ENCODE data around the gene HIKESHI.
"Not testable (repeated sequence)": the region's sequence is repeated elsewhere in the genome, so short reads cannot be mapped to it uniquely, and the experiment has no call there.

The HIKESHI gene, protein sequence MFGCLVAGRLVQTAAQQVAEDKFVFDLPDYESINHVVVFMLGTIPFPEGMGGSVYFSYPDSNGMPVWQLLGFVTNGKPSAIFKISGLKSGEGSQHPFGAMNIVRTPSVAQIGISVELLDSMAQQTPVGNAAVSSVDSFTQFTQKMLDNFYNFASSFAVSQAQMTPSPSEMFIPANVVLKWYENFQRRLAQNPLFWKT

DNA sequence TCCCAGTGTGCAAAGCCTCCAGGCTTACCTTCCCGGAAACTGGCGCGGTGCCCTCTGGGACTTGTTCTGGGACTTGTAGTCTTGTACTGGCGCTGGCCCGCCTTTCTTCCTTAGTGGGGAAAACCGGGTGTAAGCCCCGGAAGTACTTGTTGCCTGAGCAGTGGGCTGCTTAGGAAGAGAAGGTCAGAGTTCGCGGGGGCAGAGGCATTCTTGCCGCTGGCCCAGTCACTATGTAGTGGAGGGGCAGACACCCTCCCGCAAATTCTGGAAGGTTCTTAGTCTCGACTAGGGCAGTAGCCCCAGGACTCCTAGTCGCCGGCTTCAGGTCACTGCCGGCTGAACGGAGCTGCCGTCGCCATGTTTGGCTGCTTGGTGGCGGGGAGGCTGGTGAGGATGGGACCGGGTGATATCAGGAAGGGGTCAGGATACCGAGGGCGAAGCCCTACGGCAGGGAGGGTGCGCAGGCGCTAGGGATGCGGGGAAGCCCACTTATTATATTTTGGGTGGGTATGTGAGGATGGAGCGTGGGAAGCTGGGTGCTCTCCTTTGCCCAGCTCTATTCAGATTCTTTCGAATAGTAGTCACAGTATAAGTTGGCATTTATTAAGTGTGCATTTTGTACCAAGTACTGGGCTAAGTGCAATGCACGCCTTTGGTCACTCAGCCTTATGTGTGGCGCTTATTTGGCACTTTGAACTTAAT, at the start of gene HIKESHI:
Gene HIKESHI, plus strand, starts transcription at position 149 of the 702 bp plus-strand sequence. Its CDS starts 209 bp downstream, at position 358.
- DNase-seq (ENCODE audit: low read depth, low spot score) = peak; percentile 86

GRCh38 chr11:86255896-86256295, 46.1 kb upstream of the HIKESHI start:
- DNase-seq (ENCODE audit: low read depth, low spot score) = no peak

DNA sequence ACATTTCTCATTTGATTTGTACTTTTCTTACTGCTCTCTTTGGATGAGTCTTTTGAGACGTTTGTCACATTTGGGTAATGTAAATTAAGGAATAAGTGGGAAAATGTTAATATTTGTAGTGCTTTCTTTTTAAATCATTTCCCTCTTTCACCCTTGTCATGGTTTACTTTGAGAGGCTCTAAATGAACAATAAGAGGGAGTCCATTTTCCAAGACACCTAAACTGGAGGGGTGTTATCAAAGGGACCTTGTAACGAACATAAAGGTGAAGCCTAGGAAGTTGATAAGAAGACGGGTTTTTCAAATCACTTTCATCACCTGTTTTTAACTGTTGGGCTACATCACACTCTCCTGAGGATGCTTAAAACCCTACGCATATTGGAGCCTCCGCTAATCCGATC, 45.4 kb upstream of the HIKESHI start:
- no peak for DNase-seq (ENCODE audit: low read depth, low spot score)

GRCh38 chr11:86257446-86257845, 44.6 kb upstream of the HIKESHI start:
- DNase-seq (ENCODE audit: low read depth, low spot score) = no peak

DNA sequence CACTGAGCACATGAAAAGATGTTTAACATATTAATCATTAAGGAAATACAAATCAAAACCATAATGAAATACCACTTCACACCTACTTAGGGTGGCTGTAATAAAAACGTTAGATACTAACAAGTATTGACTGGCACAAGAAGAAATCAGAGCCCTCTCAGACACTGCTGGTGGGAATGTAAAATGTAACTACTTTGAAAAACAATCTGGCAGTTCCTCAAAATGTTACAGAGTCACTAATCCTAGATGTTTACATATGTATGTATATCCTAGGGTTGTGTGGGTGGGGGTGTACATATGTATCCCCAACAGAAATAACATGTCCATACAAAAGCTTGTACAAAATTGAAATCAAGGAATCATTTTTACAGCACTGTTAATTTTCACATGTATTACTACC, 42.3 kb upstream of the HIKESHI start:
- DNase-seq (ENCODE audit: low read depth, low spot score) = no peak

DNA sequence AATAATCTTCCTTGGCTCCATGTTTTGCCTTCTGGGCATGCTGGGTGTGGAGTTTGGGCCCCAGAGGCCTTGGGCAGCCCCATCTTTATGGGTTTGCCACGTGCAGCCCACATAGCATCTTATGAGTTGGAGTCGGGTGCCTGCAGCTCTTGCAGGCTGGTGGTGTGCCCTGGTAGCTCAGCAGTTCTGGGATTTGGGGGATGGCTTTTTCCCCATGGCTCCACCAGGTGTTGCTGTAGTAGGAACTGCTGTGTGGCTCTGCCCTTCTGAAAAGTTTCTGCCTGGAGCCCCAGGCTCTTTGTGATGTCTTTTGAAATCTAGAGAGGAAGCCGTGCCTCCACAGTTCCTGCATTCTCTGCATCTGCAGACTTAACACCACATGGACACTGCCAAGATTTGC, 40.7 kb upstream of the HIKESHI start:
- DNase-seq (ENCODE audit: low read depth, low spot score) = no peak

DNA sequence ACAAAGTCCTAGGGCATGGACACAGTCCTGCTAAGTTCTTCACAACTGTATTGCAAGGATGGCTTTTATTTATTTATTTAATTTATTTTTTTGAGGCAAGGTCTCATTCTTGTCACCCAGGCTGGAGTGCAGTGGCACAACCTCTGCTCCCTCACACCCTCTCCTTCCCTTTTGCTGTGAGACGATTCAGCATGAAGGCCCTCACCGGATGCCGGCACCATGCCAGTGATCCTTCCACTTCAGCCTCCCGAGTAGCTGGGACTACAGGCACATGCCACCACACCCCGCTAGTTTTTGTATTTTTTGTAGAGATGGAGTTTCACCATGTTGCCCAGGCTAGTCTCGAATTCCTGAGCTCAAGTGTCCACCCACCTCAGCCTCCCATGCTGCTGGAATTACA, 39.7 kb upstream of the HIKESHI start:
- no peak for DNase-seq (ENCODE audit: low read depth, low spot score)

- no peak for DNase-seq (ENCODE audit: low read depth, low spot score)
These were observed 37.4 kb upstream of the HIKESHI start for GRCh38 chr11:86264649-86265048.

- no peak for DNase-seq (ENCODE audit: low read depth, low spot score)
These were observed 36.8 kb upstream of the HIKESHI start for GRCh38 chr11:86265194-86265593.

- no peak for DNase-seq (ENCODE audit: low read depth, low spot score)
These were observed 32.4 kb upstream of the HIKESHI start for GRCh38 chr11:86269645-86270044.

DNA sequence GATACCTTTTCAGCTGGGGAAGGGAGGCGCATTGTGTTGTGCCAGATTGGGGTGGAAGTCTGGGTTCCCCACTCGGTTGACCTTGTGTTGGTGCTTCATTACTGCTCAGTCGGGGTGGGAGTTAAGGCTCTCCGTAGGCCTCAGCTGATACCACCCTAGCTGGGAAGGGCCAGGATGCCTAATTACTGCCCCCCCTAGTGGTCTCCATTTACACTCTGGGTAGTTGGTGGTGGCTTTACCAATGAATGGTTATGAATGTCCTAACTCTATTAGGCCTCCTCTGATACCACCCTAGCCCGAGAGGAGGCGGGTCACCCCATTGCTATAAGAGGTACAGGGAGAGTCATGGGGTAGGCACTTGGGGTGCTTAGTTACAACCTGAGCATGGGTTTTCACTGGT, 27.5 kb upstream of the HIKESHI start:
- DNase-seq (ENCODE audit: low read depth, low spot score) = no peak

DNA sequence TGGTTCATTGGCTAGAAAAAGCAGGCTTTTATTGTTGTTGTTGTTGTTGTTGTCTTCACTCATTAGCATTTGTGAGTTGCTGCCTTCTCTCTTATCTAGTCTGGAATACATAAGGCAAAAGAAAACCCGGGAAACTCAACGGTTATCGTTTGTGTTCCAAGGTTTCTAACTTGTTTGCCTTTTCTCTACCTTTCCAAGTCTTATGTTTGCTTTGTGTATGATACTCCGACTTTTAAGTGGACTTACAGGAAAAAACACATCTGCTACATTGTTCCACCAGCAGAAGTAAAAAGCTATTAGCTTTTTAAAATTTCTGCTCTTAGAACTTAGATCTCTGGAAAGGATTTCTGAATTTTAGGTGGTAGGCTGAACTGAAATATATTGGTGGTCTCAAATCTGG, 27.0 kb upstream of the HIKESHI start:
- no peak for DNase-seq (ENCODE audit: low read depth, low spot score)

DNA sequence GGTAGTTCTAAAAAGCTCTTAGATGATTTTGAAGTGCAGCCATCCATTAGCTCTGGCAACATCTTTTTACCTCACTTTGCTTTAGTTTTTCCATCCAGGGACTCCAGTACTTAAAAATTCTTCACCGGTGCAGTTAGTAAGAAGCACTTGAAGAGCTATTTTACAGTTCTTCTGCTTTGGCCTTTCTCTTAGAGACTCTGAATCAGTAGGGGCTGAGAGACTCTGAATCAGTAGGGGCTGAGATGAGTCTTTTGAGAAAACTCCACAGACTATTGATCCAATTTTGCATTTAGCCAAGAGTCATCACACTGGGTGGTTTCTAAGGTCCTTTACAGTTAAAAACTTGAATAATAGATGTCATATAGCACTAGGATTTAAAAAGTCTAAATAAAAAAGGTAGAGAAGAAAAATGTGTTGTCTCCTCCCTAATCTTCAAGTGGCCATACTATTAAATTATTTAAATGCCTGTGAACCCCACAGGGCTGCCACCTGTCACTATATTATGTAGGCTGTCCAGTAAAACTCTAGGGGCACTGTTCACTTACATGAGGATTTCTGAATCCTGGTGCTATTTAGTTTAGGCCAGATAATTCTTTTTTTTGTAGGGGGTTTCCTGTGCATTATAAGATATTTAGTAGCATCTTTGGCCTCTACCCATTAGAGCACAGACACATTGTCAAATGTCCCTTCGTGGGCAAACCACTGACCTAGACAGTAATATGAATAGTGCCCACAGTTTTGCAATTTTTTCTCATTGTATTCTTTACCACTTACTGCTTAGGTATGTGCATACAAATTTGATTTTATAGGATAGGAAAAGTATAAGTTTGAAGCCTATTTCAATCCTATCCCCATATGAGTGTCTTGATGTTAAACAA, 26.3 kb upstream of the HIKESHI start:
- no peak for DNase-seq (ENCODE audit: low read depth, low spot score)

DNA sequence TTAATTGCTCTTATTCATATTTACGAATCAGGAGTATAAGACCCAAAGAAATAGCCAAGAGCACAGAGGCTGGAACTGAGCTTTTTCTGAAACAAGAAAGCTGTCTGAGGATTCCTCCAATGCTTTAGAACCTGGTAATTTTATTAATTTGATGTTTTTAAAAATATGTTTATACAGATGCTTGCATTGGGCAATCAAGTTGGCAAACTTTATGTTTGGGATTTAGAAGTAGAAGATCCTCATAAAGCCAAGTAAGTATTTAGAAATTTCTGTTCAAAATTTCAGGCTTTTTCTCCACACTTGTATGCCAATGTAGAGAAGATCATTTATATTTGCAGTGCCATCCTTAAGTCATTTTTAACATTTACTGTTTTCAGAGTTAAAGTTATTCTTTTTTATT, 24.3 kb upstream of the HIKESHI start:
- no peak for DNase-seq (ENCODE audit: low read depth, low spot score)

- no peak for DNase-seq (ENCODE audit: low read depth, low spot score)
These were observed 23.8 kb upstream of the HIKESHI start for GRCh38 chr11:86278226-86278625.

DNA sequence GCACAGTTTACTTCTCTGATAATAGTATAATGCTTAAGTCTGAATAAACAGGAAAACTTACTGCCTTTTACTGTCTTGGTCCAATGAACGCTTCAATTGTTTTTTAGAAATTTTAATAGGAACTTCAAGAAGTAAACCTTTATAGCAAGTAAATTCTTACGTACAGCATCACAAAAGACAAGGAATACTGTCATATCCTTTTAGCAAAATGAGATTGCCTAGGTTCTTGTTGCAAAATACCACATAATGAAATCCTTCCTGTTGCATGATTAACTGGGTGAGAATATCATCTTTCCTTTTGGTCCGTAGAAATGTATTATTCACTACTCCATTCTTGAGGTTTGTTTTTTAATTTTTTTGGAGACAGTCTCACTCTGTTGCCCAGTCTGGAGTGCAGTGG, 22.3 kb upstream of the HIKESHI start:
- no peak for DNase-seq (ENCODE audit: low read depth, low spot score)

- no peak for DNase-seq (ENCODE audit: low read depth, low spot score)
These were observed 14.6 kb upstream of the HIKESHI start for GRCh38 chr11:86287468-86287796.

GRCh38 chr11:86288776-86289507, 13.1 kb upstream of the HIKESHI start:
- DNase-seq (ENCODE audit: low read depth, low spot score) = no peak

- not testable (repeated sequence) for DNase-seq (ENCODE audit: low read depth, low spot score)
These were observed 12.3 kb upstream of the HIKESHI start for GRCh38 chr11:86289508-86290280.

- DNase-seq (ENCODE audit: low read depth, low spot score) = peak; percentile 42
These were observed 10.4 kb upstream of the HIKESHI start for GRCh38 chr11:86291466-86292262.
